ENCODE results near the gene BEX4. TPM values are rescaled to one million over a fixed set of nuclear protein-coding genes. Genes with fewer than 3 reads are reported as not detected.
"Not testable (repeated sequence)": the region's sequence is repeated elsewhere in the genome, so short reads cannot be mapped to it uniquely, and the experiment has no call there.

Gene BEX4
- total and polyA plus RNA-seq, 9 of the 15 experiments (the other 6 are each of a cell fraction or from before 2014, with no cell fraction given): 74.6 to 399 (median 154) TPM

DNA sequence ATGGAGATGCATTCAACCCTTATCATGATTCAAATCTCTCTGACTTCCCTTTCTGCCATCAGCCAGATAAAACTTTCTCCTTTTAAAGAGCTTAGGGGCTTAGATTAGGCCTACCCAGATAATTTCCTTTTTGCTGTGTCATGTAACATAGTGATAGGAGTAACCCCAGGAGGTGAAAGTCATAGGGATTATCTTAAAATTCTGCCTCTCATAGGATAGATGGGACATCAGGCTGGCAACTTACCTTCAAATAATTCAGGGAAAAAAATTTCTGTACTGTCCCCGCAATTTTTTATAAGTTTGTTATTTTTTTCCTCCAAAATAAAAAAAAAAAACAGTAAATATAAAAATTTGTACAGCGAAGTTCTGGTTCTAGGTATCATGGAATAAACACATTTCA lies 20.7 kb downstream of the BEX4 start:
- H3K4me2 ChIP-seq (ENCODE audit: insufficient read depth, low read length); BruUV-seq (replicated peaks); H3K4me3 ChIP-seq; CTCF ChIA-PET (ENCODE audit: low intra/inter-chr PET ratio); H3K79me2 ChIP-seq (ENCODE audit: control insufficient read depth, insufficient read depth, low read length); FAIRE-seq; H3K27me3 ChIP-seq (ENCODE audit: control insufficient read depth in 2 of 2, insufficient read depth in 2 of 2, low read length in 2 of 2); H4K20me1 ChIP-seq (replicated peaks; ENCODE audit: control insufficient read depth, insufficient read depth, low read length); H3K9me1 ChIP-seq (ENCODE audit: control insufficient read depth, insufficient read depth, low read length); in situ Hi-C loops (cut with MboI); intact Hi-C loops (cut with micrococcal nuclease); H3K9me3 ChIP-seq (replicated peaks; ENCODE audit: control insufficient read depth, insufficient read depth, low read depth, low read length); POLR2A ChIA-PET; H3K36me3 ChIP-seq (ENCODE audit: control insufficient read depth, insufficient read depth, low read length): not testable (repeated sequence)
- DNase-seq (ENCODE audit: extremely low read depth in 1 of 4, low spot score in 3 of 4) (peak in 1 of 4 experiments; percentile 59), ATAC-seq (peak; percentile 78)
- Histone ChIP-seq H3K27ac (ENCODE audit: extremely low read depth, low read depth, low read length) (peak overlapping the region; percentile 59), H3K4me1 (replicated peaks in 1 of 2; ENCODE audit: control insufficient read depth in 2 of 2, insufficient read depth in 2 of 2, low read length in 2 of 2) (peaks cover 9 to 46% of the 10 kb centered on the region in 2 experiments), H2AFZ (ENCODE audit: low read depth, low read length) (peak overlapping the region; percentile 26), H3K9ac (ENCODE audit: insufficient read depth in 1 of 2, low read depth in 2 of 2, low read length in 2 of 2) (peak overlapping the region in 1 of 2 experiments; percentile 20; a peak in 1 of 4 replicates)
- 4% methylated on average over 2 of the region's 2 CpGs for WGBS (ENCODE audit: insufficient coverage, low coverage, missing lambda C conversion rate)
- TF ChIP-seq NFE2L1 (tag; IDR thresholded peaks at IDR 0.05; ENCODE audit: borderline replicate concordance, low read depth): peak; percentile 65; the same call in 1 of the 2 replicates
- TF ChIP-seq NCOA2 (IDR thresholded peaks at IDR 0.05; ENCODE audit: partially characterized antibody in 2 of 2): peak in 1 of 2 experiments; percentile 95
- peak; percentile 83 for TF ChIP-seq MAFG (tag; conservative IDR thresholded peaks at IDR 0.05)
- TF ChIP-seq NFE2 (IDR thresholded peaks at IDR 0.05; ENCODE audit: low read depth): peak; percentile 76
- TF ChIP-seq ARID1B (IDR thresholded peaks at IDR 0.05): 0 out of 2 replicates have a peak, but pooled peaks have one; percentile 33
- peak; percentile 63 for TF ChIP-seq ZNF316 (IDR thresholded peaks at IDR 0.05)
- TF ChIP-seq C11orf30 (IDR thresholded peaks at IDR 0.05; ENCODE audit: low read depth): peak; percentile 66
- peak; percentile 20; the same call in 1 of the 2 replicates for TF ChIP-seq MAFF (IDR thresholded peaks at IDR 0.05; ENCODE audit: low read length)
- TF ChIP-seq BACH1 (tag; IDR thresholded peaks at IDR 0.05): 0 out of 2 replicates have a peak, but pooled peaks have one; percentile 48
- TF ChIP-seq CBFA2T3 (IDR thresholded peaks at IDR 0.05): peak; percentile 39; the same call in 1 of the 2 replicates

All from K562 (cell line).